DMS79 (cell line): ENCODE results near the gene MAST1.
A peak's percentile ranks its signal among the peaks of the same experiment; 100 is the strongest.
"Not testable (repeated sequence)": the region's sequence is repeated elsewhere in the genome, so short reads cannot be mapped to it uniquely, and the experiment has no call there.

Source experiments
- DNase-seq: peaks from one replicate; lab custom pipeline; 2025; lab: John Stamatoyannopoulos, UW

Gene MAST1

DNA sequence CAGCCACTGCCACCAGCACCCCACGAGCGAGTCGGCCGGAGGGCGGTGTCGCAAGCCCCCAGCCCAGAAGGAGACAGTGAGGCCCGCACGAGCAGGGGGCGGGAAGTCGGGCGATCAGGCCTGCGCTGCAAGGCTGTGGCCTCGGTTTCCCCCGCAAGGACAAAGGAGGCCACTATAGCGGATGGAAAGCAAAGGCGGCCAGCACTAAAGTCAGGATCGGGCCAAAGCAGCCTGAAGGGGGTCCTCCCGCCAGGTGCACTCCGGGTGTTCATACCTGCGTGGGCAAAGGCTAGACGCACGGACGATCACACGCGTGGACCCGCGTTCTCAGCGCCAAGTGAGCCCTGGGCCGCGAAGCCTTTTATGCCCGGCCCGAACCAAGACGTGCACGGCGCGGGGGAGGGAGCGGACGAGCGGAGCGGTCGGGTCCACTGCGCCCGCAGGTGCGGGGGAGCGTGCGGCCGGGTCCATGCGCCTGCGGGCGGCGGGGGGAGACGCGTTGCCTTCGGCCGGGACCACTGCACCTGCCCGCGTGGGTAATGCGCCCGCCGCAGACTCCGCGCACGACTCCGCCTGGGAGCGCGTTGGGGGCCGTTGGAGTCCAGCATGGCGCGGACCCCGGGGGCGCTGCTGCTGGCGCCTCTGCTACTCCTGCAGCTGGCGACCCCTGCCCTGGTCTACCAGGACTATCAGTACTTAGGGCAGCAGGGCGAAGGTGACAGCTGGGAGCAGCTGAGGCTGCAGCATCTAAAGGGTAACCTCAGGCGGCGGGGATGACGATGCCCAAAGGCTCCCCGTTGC lies 36.6 kb upstream of the MAST1 start, which contains the start of the genes PRDX2 and THSD8:
TSS of gene PRDX2 (minus strand) at position 335 of the 801 bp plus-strand sequence. CDS start 539 bp downstream, outside the sequence.
TSS of gene THSD8 (plus strand) at position 604 of the 801 bp plus-strand sequence. CDS start at position 607, 3 bp downstream.
- DNase-seq = peak; percentile 72

- no peak for DNase-seq
These were observed 35.8 kb upstream of the MAST1 start for GRCh38 chr19:12802267-12803106.

DNA sequence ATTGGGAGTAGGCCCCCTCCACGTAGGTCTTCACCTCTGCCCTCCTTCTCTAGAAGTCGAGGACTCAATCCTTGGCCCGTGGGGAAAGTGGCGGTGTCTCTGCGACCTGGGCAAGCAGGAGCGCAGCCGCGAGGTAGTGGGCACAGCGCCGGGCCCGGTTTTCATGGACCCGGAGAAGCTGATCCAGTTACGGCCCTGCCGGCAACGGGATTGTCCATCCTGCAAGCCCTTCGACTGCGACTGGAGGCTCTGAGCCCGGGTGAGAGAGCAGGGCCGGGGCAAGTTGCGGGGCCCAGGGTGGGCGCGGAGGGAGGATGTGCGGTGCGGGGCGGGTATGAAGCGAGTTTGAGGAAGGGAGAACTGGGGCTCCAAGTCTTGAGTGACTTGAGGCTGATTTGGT lies 34.3 kb upstream of the MAST1 start:
- no peak for DNase-seq

DNA sequence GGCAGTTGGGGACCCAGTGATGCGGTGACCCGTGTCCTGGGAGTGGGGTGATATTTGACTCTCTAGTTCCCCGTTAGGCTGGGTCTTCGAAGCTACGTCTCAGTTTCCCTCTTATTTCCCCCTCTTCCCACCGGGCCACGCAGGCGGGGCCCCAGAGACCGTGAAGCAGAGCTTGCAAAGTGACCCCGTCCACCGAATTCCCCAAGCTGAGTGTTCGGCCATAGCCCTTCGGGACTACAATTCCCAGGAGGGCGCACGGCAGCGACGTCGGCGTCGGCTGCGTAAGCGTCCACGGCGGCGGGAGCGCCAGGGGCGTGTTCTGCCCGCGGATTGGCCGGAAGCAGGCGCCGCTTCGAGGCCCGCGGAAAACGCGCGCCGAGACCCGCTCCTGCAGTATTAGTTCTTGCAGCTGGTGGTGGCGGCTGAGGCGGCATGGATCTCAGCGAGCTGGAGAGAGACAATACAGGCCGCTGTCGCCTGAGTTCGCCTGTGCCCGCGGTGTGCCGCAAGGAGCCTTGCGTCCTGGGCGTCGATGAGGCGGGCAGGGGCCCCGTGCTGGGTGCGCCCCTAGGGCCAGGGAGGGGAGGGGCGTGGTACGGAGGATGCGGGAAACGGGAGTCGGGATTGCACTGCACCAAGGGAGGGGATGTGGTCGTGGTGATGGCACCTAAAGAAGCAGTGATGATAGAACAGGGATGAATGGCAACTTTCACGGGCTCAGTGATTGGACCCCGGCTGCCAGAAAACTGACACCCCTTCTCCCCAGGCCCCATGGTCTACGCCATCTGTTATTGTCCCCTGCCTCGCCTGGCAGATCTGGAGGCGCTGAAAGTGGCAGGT lies 31.9 kb upstream of the MAST1 start, which contains the start of gene RNASEH2A:
TSS of gene RNASEH2A (plus strand) at position 343 of the 840 bp plus-strand sequence. CDS start at position 433, 90 bp downstream.
- peak; percentile 70 for DNase-seq

DNA sequence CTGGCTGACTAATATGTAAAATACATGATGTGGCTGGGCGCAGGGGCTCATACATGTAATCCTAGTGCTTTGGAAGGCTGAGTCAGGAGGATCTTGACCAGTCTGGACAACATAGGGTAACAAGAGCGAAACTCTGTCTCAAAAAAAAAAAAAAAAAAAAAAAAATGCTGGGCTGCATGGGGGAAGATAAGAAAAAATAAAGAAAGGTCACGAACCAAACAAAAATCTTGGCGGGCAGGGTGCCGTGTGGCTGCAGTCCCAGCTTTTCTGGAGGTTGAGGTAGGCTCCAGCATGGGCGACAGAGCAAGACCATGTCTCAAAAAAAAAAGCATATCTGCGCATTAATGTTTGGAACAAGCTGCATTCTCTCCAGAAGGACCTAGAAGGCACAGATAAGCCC lies 23.2 kb upstream of the MAST1 start:
- DNase-seq = no peak

DNA sequence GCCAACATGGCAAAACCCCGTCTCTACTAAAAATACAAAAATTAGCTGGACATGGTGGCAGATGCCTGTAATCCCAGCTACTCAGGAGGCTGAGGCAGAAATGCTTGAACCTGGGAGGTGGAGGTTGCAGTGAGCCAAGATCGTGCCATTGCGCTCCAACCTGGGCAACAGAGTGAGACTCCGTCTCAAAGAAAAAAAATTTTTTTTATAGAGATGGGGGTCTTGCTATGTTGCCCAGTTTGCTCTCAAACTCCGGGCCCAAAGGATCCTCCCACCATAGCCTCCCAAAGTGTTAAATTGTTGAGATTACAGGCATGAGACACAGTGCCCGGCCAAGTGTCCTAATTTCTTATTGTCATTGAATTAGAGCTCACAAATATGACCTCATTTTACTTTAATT lies 21.1 kb upstream of the MAST1 start:
- DNase-seq = not testable (repeated sequence)

DNA sequence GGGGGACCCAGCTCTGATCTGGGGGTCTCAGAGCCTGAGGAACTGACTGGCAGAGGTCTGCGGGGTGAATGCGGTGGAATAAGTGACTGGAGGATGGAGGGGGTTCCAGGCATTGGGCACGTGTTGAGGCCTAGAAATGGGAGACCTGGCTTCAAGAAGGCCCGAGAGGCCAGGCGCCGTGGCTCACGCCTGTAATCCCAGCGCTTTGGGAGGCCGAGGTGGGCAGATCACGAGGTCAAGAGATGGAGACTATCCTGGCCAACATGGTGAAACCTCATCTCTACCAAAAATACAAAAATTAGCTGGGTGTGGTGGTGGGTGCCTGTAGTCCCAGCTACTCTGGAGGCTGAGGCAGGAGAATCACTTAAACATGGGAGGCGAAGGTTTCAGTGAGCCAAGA lies 20.5 kb upstream of the MAST1 start:
- not testable (repeated sequence) for DNase-seq

DNA sequence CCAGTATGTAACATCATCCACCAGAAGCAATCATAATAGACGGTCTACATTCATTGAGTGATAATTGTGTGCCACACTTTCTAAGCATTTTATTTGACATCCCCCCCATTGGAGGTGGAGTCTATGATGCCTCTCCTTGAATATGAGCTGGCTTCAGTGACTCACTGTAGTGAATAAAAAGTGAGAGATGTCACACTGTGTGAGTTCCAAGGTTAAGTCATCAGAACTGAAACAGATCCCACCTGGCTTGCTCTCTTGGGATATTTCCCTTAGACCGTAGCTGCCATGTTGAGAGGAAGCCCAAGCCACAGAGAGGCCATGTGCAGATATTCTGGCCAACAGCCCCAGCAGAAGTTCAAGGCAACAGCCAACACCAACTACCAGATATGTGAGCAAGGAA lies 16.6 kb upstream of the MAST1 start:
- DNase-seq = no peak

- DNase-seq = no peak
These were observed 12.8 kb upstream of the MAST1 start for GRCh38 chr19:12825254-12826131.

DNA sequence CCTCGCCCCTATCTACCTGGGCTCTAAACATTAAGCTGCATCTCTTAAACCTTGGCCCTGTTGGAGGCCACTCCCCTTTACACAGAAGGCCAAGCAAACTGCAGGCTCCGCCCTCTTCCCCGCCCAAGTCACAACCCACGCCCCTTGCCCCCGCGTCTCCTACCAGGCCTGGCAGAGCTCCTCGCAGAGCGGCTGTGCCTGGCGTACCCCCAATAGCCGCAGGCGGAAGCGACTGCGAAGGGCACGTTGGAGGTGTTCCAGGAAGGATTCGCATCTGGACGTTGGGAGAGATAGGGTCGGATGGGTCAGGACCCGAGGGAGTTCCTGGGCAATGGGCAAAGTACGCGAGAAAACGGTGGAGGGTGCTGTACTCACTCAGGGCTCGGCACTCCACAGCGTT lies 9.8 kb upstream of the MAST1 start:
- DNase-seq = peak; percentile 81

- no peak for DNase-seq
These were observed 4.9 kb upstream of the MAST1 start for GRCh38 chr19:12833418-12833737.

- peak; percentile 62 for DNase-seq
These were observed 4.4 kb upstream of the MAST1 start for GRCh38 chr19:12833738-12834565.

DNA sequence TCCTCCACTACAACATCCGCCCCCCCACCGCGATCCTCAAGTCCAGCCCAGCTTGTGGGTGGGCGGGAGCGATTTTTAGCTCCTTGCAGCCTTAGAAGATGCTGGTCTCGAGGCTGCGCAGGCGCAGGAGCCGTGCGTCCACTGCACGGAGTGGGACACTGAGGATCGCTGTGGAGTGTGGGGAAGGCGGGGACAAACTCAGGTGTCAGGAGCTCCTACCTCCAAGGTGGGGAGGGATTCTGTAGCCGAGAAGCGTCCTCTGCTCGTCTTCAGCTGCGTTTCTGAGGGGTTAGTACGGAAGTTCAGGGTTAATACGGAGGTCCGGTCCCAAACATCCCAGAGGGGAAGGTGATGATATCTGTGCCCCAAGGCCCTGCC lies 3.8 kb upstream of the MAST1 start, which contains the start of gene RTBDN:
TSS of gene RTBDN (minus strand) at position 14 of the 378 bp plus-strand sequence. CDS start 4,600 bp downstream, outside the sequence.
- peak; percentile 26 for DNase-seq

DNA sequence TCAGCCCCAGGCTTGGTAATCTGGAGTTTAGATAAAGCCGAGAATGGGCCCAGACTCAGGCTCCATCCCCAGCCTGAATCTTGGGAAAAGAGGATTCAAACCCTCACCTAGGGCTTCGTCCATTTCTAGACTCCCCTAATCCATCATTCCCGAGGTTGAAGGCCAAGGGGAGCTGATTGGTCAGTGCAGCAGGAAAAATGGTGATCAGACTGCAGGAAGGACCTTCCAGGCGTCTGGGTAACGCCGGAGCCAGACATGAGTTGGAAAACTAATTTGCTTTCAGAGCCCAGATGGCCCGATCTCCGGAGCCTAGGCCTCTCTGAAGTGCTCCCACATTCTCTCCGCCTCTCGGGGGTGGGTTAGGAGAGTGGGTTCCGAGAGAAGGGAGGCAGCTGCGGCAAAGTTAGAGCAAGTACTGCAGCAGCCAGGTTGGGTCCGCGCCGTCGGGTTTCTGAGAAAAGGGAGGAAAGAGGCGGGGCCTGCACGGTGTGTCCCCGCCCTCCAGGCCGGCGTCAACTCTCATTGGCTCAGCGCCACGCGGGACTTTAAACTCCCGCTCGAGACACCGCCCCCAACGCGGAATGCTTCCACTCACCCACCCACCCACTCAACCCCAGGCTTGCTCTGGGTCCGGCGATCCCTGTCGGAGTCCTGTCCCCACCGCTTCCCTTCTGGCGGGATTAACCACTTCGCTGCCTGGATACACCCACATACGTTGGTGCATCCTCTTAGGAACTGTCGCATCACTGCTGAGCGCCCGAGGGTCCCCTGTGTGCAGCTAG lies 3.1 kb upstream of the MAST1 start:
- no peak for DNase-seq

GRCh38 chr19:12836529-12836863 lies 1.8 kb upstream of the MAST1 start:
- no peak for DNase-seq

DNA sequence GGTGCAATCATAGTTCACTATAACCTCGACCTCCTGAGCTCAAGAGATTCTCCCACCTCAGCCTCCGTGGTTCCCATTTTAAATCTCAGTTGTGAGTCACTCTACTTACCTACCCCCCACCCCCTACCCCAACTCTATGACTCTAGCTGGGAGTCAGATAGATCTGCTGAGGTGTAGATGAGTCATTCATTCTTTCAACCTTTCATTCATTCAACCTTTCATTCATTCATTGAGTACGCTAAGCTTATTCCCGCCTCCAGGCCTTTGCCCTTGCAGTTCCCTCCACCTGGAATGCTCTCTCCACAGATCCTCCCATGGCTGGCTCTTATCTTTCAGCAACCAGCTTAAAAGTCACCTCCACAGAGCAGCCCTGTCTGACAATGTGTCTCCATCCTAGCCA lies 1.1 kb upstream of the MAST1 start:
- no peak for DNase-seq

- DNase-seq = no peak
These were observed 806 bp downstream of the MAST1 start for GRCh38 chr19:12838886-12839756.
